ENCODE measurements around the gene STK10. TPM values are rescaled to one million over a fixed set of nuclear protein-coding genes. Genes with fewer than 3 reads are reported as not detected.

STK10 gene
- polyA plus RNA-seq, 1 of the 3 experiments (the other 2 are of a cell fraction): 11.0 TPM

- no peak overlapping the region for H3K27ac ChIP-seq (ENCODE audit: low read depth in 2 of 2, low read length in 1 of 2)
- DNase-seq: no peak
- no peak for TF ChIP-seq RAD21 (IDR thresholded peaks at IDR 0.05; ENCODE audit: low read length)
- TF ChIP-seq NRF1 (IDR thresholded peaks at IDR 0.05; ENCODE audit: low read depth, low read length): no peak
- no peak for TF ChIP-seq ZBTB33 (IDR thresholded peaks at IDR 0.05; ENCODE audit: borderline replicate concordance, low read depth)
- no peak for TF ChIP-seq MXI1 (IDR thresholded peaks at IDR 0.05; ENCODE audit: low read depth, low read length)
- no peak for TF ChIP-seq EZH2phosphoT487 (IDR thresholded peaks at IDR 0.05; ENCODE audit: borderline replicate concordance, low read depth)
- no peak for TF ChIP-seq TCF12 (IDR thresholded peaks at IDR 0.05)
- TF ChIP-seq IRF3 (IDR thresholded peaks at IDR 0.05; ENCODE audit: low read depth, low read length): no peak
- TF ChIP-seq FOXM1 (IDR thresholded peaks at IDR 0.05; ENCODE audit: low read depth): no peak
- no peak overlapping the region for H3K4me2 ChIP-seq
- ChIA-PET POLR2A (no interaction called here), CTCF (interaction anchor here (0.6 to 2.5 kb wide), 4 partner anchors 25 to 137 kb away, joined by 3 to 11 read pairs (median 4); no protein-coding TSS in a partner anchor)
- no peaks in the 10 kb centered on the region for H3K4me1 ChIP-seq (ENCODE audit: control insufficient read depth in 1 of 2, insufficient read depth in 2 of 2, low read depth in 1 of 2, low read length in 1 of 2)
- peaks cover 10 to 15% of the 10 kb centered on the region in 2 experiments for H3K36me3 ChIP-seq (replicated peaks in 1 of 2; ENCODE audit: control insufficient read depth in 1 of 2, insufficient read depth in 2 of 2, low read length in 1 of 2)
- H3F3A ChIP-seq (replicated peaks; ENCODE audit: insufficient read depth): no peaks in the 10 kb centered on the region
- H3K79me2 ChIP-seq (ENCODE audit: insufficient read depth): no peaks in the 10 kb centered on the region
- no peaks in the 10 kb centered on the region for H3K9me3 ChIP-seq
- no peak overlapping the region for H2AFZ ChIP-seq (ENCODE audit: low read depth)
- H3K9me2 ChIP-seq: no peaks in the 10 kb centered on the region
- WGBS (ENCODE audit: low lambda C conversion rate): 87% methylated on average over 7 of the region's 7 CpGs
- no peaks in the 10 kb centered on the region for H4K20me1 ChIP-seq (ENCODE audit: insufficient read depth)
- H3K27me3 ChIP-seq (ENCODE audit: insufficient read depth): no peaks in the 10 kb centered on the region
- H3K9ac ChIP-seq: no peak overlapping the region
- no peak overlapping the region for H3K4me3 ChIP-seq (ENCODE audit: low read depth in 2 of 2, low read length in 1 of 2)
Observed at GRCh38 chr5:172045315-172045632, 142.8 kb downstream of the STK10 start.

- POLR2A ChIA-PET: no interaction called here
- 94% methylated on average over 13 of the region's 14 CpGs for WGBS (ENCODE audit: low lambda C conversion rate)
Observed at GRCh38 chr5:172044631-172045314, 143.3 kb downstream of the STK10 start.

More at GRCh38 chr5:172044631-172045314, 143.3 kb downstream of the STK10 start:
- no peaks in the 10 kb centered on the region for H3K9me2 ChIP-seq
- H3K4me1 ChIP-seq (ENCODE audit: control insufficient read depth in 1 of 2, insufficient read depth in 2 of 2, low read depth in 1 of 2, low read length in 1 of 2): no peaks in the 10 kb centered on the region
- no peak overlapping the region for H2AFZ ChIP-seq (ENCODE audit: low read depth)
- DNase-seq: no peak
- H3K27ac ChIP-seq (ENCODE audit: low read depth in 2 of 2, low read length in 1 of 2): no peak overlapping the region
- no peak overlapping the region for H3K4me2 ChIP-seq
- no peak overlapping the region for H3K9ac ChIP-seq
- no peaks in the 10 kb centered on the region for H3F3A ChIP-seq (replicated peaks; ENCODE audit: insufficient read depth)
- no peaks in the 10 kb centered on the region for H3K79me2 ChIP-seq (ENCODE audit: insufficient read depth)
- CTCF ChIA-PET: interaction anchor here (0.6 to 2.5 kb wide), 6 partner anchors 24 to 626 kb away, joined by 3 to 11 read pairs (median 4); partner anchors contain the start of gene FGF18
- no peaks in the 10 kb centered on the region for H4K20me1 ChIP-seq (ENCODE audit: insufficient read depth)
- TF ChIP-seq RXRA (IDR thresholded peaks at IDR 0.05; ENCODE audit: borderline replicate concordance, low read depth) (no peak), MEF2A (IDR thresholded peaks at IDR 0.05; ENCODE audit: borderline replicate concordance, low read depth) (no peak), NRF1 (IDR thresholded peaks at IDR 0.05; ENCODE audit: low read depth, low read length) (no peak), SIN3A (IDR thresholded peaks at IDR 0.05; ENCODE audit: borderline replicate concordance, low read depth, low read length) (no peak), YY1 (IDR thresholded peaks at IDR 0.05; ENCODE audit: low read depth) (no peak), ELF1 (IDR thresholded peaks at IDR 0.05) (no peak), RAD21 (IDR thresholded peaks at IDR 0.05; ENCODE audit: low read length) (no peak), EZH2phosphoT487 (IDR thresholded peaks at IDR 0.05; ENCODE audit: borderline replicate concordance, low read depth) (no peak), TEAD4 (IDR thresholded peaks at IDR 0.05; ENCODE audit: borderline replicate concordance, insufficient read depth) (no peak), ZBTB33 (IDR thresholded peaks at IDR 0.05; ENCODE audit: borderline replicate concordance, low read depth) (no peak)
- no peak overlapping the region for H3K4me3 ChIP-seq (ENCODE audit: low read depth in 2 of 2, low read length in 1 of 2)
- H3K27me3 ChIP-seq (ENCODE audit: insufficient read depth): no peaks in the 10 kb centered on the region
- H3K9me3 ChIP-seq: no peaks in the 10 kb centered on the region
- peaks cover 10 to 11% of the 10 kb centered on the region in 2 experiments for H3K36me3 ChIP-seq (replicated peaks in 1 of 2; ENCODE audit: control insufficient read depth in 1 of 2, insufficient read depth in 2 of 2, low read length in 1 of 2)
